NCI-H1092 treated with DMSO at 0.1 percent for 48 hours (cell line): ENCODE data around the gene XAGE3.
"Not testable (repeated sequence)": the region's sequence is repeated elsewhere in the genome, so short reads cannot be mapped to it uniquely, and the experiment has no call there.

Experiments used
- DNase-seq: peaks from one replicate; lab custom pipeline; 2025; lab: John Stamatoyannopoulos, UW

The XAGE3 gene

GRCh38 chrX:52867610-52868348 is at the start of gene XAGE3:
TSS of gene XAGE3 (minus strand) at chrX:52868083. CDS start at chrX:52867133, 950 bp downstream.
- DNase-seq, result no peak

GRCh38 chrX:52914704-52915103 is 46.8 kb upstream of the XAGE3 start:
- DNase-seq, result not testable (repeated sequence)

GRCh38 chrX:52913681-52914080 is 45.8 kb upstream of the XAGE3 start:
- not testable (repeated sequence) for DNase-seq

GRCh38 chrX:52909313-52909969 is 41.6 kb upstream of the XAGE3 start:
- DNase-seq, result not testable (repeated sequence)

GRCh38 chrX:52907900-52908299 is 40.0 kb upstream of the XAGE3 start:
- DNase-seq, result not testable (repeated sequence)

- not testable (repeated sequence) for DNase-seq
Measured at GRCh38 chrX:52907137-52907536, 39.3 kb upstream of the XAGE3 start.

- DNase-seq, result not testable (repeated sequence)
Measured at GRCh38 chrX:52906072-52906471, 38.2 kb upstream of the XAGE3 start.

- DNase-seq, result not testable (repeated sequence)
Measured at GRCh38 chrX:52905531-52905930, 37.6 kb upstream of the XAGE3 start.

GRCh38 chrX:52896855-52897709 is 29.2 kb upstream of the XAGE3 start, which contains the start of gene FAM156B:
TSS of gene FAM156B (plus strand) at chrX:52897330. CDS start at chrX:52907226, 9,896 bp downstream.
- DNase-seq, result not testable (repeated sequence)

- DNase-seq, result not testable (repeated sequence)
Measured at GRCh38 chrX:52896438-52896837, 28.6 kb upstream of the XAGE3 start.

- not testable (repeated sequence) for DNase-seq
Measured at GRCh38 chrX:52888090-52888489, 20.2 kb upstream of the XAGE3 start.

GRCh38 chrX:52887459-52887858 is 19.6 kb upstream of the XAGE3 start:
- not testable (repeated sequence) for DNase-seq

GRCh38 chrX:52876386-52876785 is 8.5 kb upstream of the XAGE3 start:
- not testable (repeated sequence) for DNase-seq

GRCh38 chrX:52875436-52875835 is 7.6 kb upstream of the XAGE3 start:
- DNase-seq, result not testable (repeated sequence)

GRCh38 chrX:52874661-52875060 is 6.8 kb upstream of the XAGE3 start:
- no peak for DNase-seq

GRCh38 chrX:52873825-52874224 is 5.9 kb upstream of the XAGE3 start:
- not testable (repeated sequence) for DNase-seq

GRCh38 chrX:52870046-52870445 is 2.2 kb upstream of the XAGE3 start:
- no peak for DNase-seq

- no peak for DNase-seq
Measured at GRCh38 chrX:52865343-52865998, 2.4 kb downstream of the XAGE3 start.

GRCh38 chrX:52856991-52857525 is 10.8 kb downstream of the XAGE3 start:
- DNase-seq, result not testable (repeated sequence)

GRCh38 chrX:52852110-52852860 is 15.6 kb downstream of the XAGE3 start:
- DNase-seq, result no peak

GRCh38 chrX:52843619-52844018 is 24.3 kb downstream of the XAGE3 start:
- DNase-seq, result not testable (repeated sequence)
